PFSK-1 (cell line): ENCODE measurements around the gene BCL2.

Experiments used
- FOXP2 ChIP-seq: optimal IDR thresholded peaks from 2 replicates; pipeline ENCODE3; 2011; ENCODE audit warnings: borderline replicate concordance, control low read depth, inconsistent platforms; ENCODE audit not compliant: insufficient read depth; ENCODE audit errors: extremely low read length, extremely low read depth
- POLR2AphosphoS5 ChIP-seq: IDR thresholded peaks from 2 replicates; pipeline ENCODE4 v1.6.1; 2012; ENCODE audit warnings: low read depth, mild to moderate bottlenecking, control low read depth, low read length, moderate library complexity
- SIN3A ChIP-seq: IDR thresholded peaks from 2 replicates; pipeline ENCODE4 v1.6.1; 2012; ENCODE audit warnings: mild to moderate bottlenecking, low read length, moderate library complexity, borderline replicate concordance; ENCODE audit not compliant: insufficient read depth
- TAF1 ChIP-seq: IDR thresholded peaks from 2 replicates; pipeline ENCODE4 v1.6.1; 2012; ENCODE audit warnings: low read length, control low read depth, borderline replicate concordance; ENCODE audit not compliant: insufficient read depth
- TF ChIP-seq, protein P1 (sequence below), 2 experiments: IDR thresholded peaks; 2 replicates each; pipeline versions ENCODE4 v1.6.1 to v1.8.0; 2011 to 2012; ENCODE audit warnings: low read depth in 2 of 2, low read length in 2 of 2, control low read depth in 1 of 2, inconsistent platforms in 1 of 2, mild to moderate bottlenecking in 1 of 2, moderate library complexity in 1 of 2; ENCODE audit not compliant: insufficient read depth in 1 of 2

Gene BCL2

DNA sequence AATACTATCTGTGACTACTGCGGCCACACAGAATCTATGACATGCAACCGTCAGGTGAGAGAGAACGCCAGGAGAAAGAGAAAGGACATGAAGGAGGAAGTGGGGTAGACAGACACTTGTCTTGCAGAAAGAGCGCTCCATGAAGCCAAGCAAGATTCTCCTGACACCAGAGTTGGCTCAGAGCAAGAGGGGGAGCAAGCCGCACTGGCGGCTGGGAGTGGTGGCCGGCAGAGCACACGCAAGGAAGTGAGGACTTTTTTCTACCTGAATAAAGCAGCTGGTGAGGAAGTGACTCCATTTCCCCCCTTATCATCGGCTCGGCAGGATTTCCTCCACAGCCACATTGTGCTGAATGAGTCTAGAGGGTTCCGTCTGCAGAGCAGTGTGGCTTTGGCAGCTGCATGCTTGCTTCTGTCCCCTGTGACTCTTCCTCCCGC, 181.6 kb downstream of the BCL2 start:
- TF ChIP-seq, protein P1, sequence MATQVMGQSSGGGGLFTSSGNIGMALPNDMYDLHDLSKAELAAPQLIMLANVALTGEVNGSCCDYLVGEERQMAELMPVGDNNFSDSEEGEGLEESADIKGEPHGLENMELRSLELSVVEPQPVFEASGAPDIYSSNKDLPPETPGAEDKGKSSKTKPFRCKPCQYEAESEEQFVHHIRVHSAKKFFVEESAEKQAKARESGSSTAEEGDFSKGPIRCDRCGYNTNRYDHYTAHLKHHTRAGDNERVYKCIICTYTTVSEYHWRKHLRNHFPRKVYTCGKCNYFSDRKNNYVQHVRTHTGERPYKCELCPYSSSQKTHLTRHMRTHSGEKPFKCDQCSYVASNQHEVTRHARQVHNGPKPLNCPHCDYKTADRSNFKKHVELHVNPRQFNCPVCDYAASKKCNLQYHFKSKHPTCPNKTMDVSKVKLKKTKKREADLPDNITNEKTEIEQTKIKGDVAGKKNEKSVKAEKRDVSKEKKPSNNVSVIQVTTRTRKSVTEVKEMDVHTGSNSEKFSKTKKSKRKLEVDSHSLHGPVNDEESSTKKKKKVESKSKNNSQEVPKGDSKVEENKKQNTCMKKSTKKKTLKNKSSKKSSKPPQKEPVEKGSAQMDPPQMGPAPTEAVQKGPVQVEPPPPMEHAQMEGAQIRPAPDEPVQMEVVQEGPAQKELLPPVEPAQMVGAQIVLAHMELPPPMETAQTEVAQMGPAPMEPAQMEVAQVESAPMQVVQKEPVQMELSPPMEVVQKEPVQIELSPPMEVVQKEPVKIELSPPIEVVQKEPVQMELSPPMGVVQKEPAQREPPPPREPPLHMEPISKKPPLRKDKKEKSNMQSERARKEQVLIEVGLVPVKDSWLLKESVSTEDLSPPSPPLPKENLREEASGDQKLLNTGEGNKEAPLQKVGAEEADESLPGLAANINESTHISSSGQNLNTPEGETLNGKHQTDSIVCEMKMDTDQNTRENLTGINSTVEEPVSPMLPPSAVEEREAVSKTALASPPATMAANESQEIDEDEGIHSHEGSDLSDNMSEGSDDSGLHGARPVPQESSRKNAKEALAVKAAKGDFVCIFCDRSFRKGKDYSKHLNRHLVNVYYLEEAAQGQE (IDR thresholded peaks at IDR 0.05; ENCODE audit: insufficient read depth in 1 of 2, low read depth in 2 of 2, low read length in 2 of 2) = 0 out of 4 replicates have a peak, but pooled peaks of 1 of the 2 experiments have one; percentile 46
- TF ChIP-seq TAF1 = no peak
- no peak for TF ChIP-seq POLR2AphosphoS5
- no peak for TF ChIP-seq SIN3A
- TF ChIP-seq FOXP2 = peak; percentile 27

DNA sequence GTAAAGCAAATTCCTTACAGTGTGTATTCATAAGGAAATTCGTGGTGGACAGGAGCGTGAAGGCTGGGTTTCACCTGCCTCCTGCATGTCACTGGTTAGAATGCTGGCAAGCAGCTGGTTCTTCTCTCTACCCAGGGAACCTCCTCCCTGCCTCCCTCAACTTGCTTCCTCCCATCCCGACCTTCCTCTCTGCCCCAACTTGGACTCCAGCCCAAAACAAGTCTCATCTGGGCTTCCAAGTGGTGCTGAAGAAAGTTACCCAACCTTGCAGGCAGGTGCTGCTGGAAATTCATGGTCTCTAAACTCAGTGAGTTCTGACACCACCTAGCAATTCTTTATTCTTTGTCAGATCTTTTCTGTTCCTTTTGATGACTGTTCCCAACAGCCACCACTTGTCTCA, 184.5 kb downstream of the BCL2 start:
- TF ChIP-seq TAF1 = no peak
- TF ChIP-seq SIN3A = no peak
- TF ChIP-seq POLR2AphosphoS5 = no peak
- TF ChIP-seq, protein P1 (IDR thresholded peaks at IDR 0.05; ENCODE audit: insufficient read depth in 1 of 2, low read depth in 2 of 2, low read length in 2 of 2) = no peak
- TF ChIP-seq FOXP2 = no peak

DNA sequence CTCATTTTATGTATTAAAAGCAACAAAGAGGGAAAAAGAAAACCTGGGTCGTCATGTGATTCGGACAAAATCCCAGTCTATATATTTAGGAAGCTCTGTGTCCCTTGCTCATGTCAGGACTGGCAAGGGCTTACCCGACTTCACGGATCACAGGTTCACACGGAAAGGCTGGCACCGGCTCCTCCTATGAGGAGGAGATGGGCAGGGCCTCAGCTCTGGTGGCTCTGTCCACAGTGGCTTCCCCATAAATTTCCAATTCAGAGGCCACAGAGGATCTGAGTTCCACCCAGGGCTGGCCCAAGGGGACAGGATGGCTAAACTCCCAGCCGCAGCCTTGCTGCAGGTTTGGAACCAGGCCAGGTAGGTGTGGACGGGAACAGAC, 186.8 kb downstream of the BCL2 start:
- TF ChIP-seq SIN3A = no peak
- no peak for TF ChIP-seq POLR2AphosphoS5
- no peak for TF ChIP-seq FOXP2
- TF ChIP-seq TAF1 = no peak
- TF ChIP-seq, protein P1 (IDR thresholded peaks at IDR 0.05; ENCODE audit: insufficient read depth in 1 of 2, low read depth in 2 of 2, low read length in 2 of 2) = no peak

DNA sequence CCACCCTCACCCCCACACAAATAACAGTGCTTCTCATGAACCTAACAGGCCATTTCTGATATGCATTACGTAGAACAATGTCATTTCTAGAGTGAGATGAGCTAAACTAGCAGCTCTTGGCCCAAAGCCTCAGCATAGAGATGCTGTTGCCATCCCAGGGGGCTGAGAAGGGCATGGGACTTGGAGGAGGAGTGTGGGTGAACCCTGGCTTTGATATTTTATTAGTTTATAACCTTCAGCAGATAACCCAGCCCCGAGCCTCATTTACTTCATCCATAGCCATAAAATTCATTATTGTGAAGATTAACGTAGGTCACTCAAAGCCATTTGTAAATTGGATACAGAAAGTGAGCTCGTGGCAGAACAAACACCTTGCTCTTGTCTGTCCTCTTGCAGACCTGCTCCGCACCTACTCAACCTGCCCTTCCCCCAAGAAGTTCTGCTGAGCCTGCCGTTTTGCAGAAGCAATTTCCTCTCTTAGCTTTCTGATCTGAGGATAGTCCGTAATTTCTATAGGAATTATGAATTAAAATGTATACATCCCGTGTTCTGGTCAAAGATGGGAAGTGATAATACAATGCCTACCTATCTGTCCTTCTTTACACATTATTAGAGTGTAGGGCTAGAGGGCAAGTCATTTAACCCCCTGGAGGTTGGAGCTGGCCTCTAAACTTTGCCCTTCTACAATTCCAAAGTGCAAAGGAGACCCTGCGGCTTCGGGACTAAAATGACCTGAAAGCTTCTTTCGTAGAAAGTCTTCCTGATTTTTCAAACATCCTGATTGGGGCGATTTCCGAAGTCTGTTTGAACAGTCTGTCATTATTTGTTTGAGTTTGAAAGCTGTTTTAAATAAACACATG, 187.4 kb downstream of the BCL2 start:
- TF ChIP-seq, protein P1 (IDR thresholded peaks at IDR 0.05; ENCODE audit: insufficient read depth in 1 of 2, low read depth in 2 of 2, low read length in 2 of 2) = no peak
- TF ChIP-seq TAF1 = no peak
- no peak for TF ChIP-seq FOXP2
- no peak for TF ChIP-seq SIN3A
- TF ChIP-seq POLR2AphosphoS5 = no peak
